GM23338 (cell line): ENCODE results near the gene CYBA. TPM values are rescaled to one million over a fixed set of nuclear protein-coding genes. Genes with fewer than 3 reads are reported as not detected.
A peak's percentile ranks its signal among the peaks of the same experiment; 100 is the strongest.

Source experiments
- ATAC-seq: fragments of 200-7000 bp; cut with Tn5 transposase; 3 replicates; pipeline ENCODE4 v1.9.1; 2020
- DNase-seq: peaks from one replicate; pipeline ENCODE4 v3.0.0-alpha.2; 2015; ENCODE audit warnings: low spot score
- H2AFZ ChIP-seq: fragments of 200-600 bp; sonication (generic); 2 replicates; pipeline ENCODE4 v1.8.0; 2016; ENCODE audit warnings: antibody characterized with exemption, mild to moderate bottlenecking, moderate library complexity
- H3F3A ChIP-seq: fragments of 200-600 bp; sonication (generic); replicated peaks from 2 replicates; pipeline ENCODE4 v1.8.0; 2017; ENCODE audit warnings: antibody characterized with exemption, mixed run types, low read depth
- H3K27ac ChIP-seq: fragments of 200-600 bp; sonication (generic); 2 replicates; pipeline ENCODE4 v1.6.1; 2016; ENCODE audit warnings: low read depth
- H3K27me3 ChIP-seq: fragments of 200-600 bp; sonication (generic); 2 replicates; pipeline ENCODE4 v1.8.0; 2016; ENCODE audit warnings: mild to moderate bottlenecking, mixed run types, moderate library complexity; ENCODE audit not compliant: insufficient read depth
- H3K36me3 ChIP-seq: fragments of 200-600 bp; sonication (generic); 2 replicates; pipeline ENCODE4 v1.8.0; 2016; ENCODE audit warnings: mild to moderate bottlenecking; ENCODE audit not compliant: insufficient read depth
- H3K4me1 ChIP-seq: fragments of 200-600 bp; sonication (generic); 2 replicates; pipeline ENCODE4 v1.8.0; 2016; ENCODE audit warnings: mild to moderate bottlenecking, moderate library complexity; ENCODE audit not compliant: insufficient read depth
- H3K4me2 ChIP-seq: fragments of 200-600 bp; sonication (generic); 2 replicates; pipeline ENCODE4 v1.7.1; 2017; ENCODE audit warnings: mixed run types
- H3K4me3 ChIP-seq: fragments of 200-600 bp; sonication (generic); 2 replicates; pipeline ENCODE4 v1.6.1; 2016; ENCODE audit warnings: mixed run types
- H3K79me2 ChIP-seq: fragments of 200-600 bp; sonication (generic); replicated peaks from 2 replicates; pipeline ENCODE4 v1.8.0; 2017; ENCODE audit warnings: mild to moderate bottlenecking; ENCODE audit not compliant: insufficient read depth
- H3K9me2 ChIP-seq: fragments of 200-600 bp; sonication (generic); 2 replicates; pipeline ENCODE4 v1.8.0; 2017; ENCODE audit not compliant: insufficient read depth
- H4K20me1 ChIP-seq: fragments of 200-600 bp; sonication (generic); replicated peaks from 2 replicates; pipeline ENCODE4 v1.8.0; 2017; ENCODE audit warnings: mild to moderate bottlenecking; ENCODE audit not compliant: insufficient read depth
- H3K27ac Mint-ChIP-seq: 2 replicates; pipeline ENCODE4 v1.8.0; 2020; ENCODE audit warnings: inconsistent platforms, mild to moderate bottlenecking, moderate library complexity, mixed read lengths
- H3K27me3 Mint-ChIP-seq: 3 replicates; pipeline ENCODE4 v1.8.0; 2022; ENCODE audit warnings: low read depth, mild to moderate bottlenecking, moderate library complexity, mixed read lengths, inconsistent platforms; ENCODE audit not compliant: insufficient read depth, poor library complexity
- H3K36me3 Mint-ChIP-seq: 3 replicates; pipeline ENCODE4 v1.8.0; 2021; ENCODE audit warnings: low read depth, mild to moderate bottlenecking, inconsistent platforms, moderate library complexity, mixed read lengths
- H3K4me1 Mint-ChIP-seq: 3 replicates; pipeline ENCODE4 v1.8.0; 2020; ENCODE audit warnings: mild to moderate bottlenecking, inconsistent platforms, mixed read lengths
- H3K4me3 Mint-ChIP-seq: 3 replicates; pipeline ENCODE4 v1.8.0; 2021; ENCODE audit warnings: moderate library complexity, mild to moderate bottlenecking, inconsistent platforms, mixed read lengths
- H3K9me3 Mint-ChIP-seq: 3 replicates; pipeline ENCODE4 v1.8.0; 2020; ENCODE audit warnings: moderate library complexity, mild to moderate bottlenecking, inconsistent platforms, mixed read lengths
- CREB1 ChIP-seq: fragments of 250-450 bp; sonication (Bioruptor Pico); IDR thresholded peaks from 2 replicates; pipeline ENCODE4 v1.5.0; 2020; ENCODE audit warnings: low read depth, mild to moderate bottlenecking, moderate library complexity
- EZH2 ChIP-seq: fragments of 200-600 bp; sonication (generic); IDR thresholded peaks from one replicate; pipeline ENCODE4 v1.8.0; 2017; ENCODE audit warnings: antibody characterized with exemption, mild to moderate bottlenecking, low read depth; ENCODE audit not compliant: unreplicated experiment
- EZH2phosphoT487 ChIP-seq: fragments of 200-600 bp; sonication (generic); IDR thresholded peaks from one replicate; pipeline ENCODE4 v1.8.1; 2018; ENCODE audit warnings: antibody characterized with exemption; ENCODE audit not compliant: unreplicated experiment
- JUNB ChIP-seq: IDR thresholded peaks from one replicate; pipeline ENCODE4 v1.6.1; 2016; ENCODE audit warnings: antibody characterized with exemption; ENCODE audit not compliant: unreplicated experiment
- NANOG ChIP-seq: IDR thresholded peaks from 2 replicates; pipeline ENCODE4 v1.6.1; 2016; ENCODE audit warnings: antibody characterized with exemption, borderline replicate concordance
- POLR2AphosphoS5 ChIP-seq: IDR thresholded peaks from 2 replicates; pipeline ENCODE4 v1.6.1; 2016; ENCODE audit warnings: antibody characterized with exemption, low read depth
- STAT1 ChIP-seq: IDR thresholded peaks from one replicate; pipeline ENCODE4 v1.6.1; 2016; ENCODE audit warnings: antibody characterized with exemption; ENCODE audit not compliant: unreplicated experiment
- ZNF114 ChIP-seq: fragments of 250-450 bp; sonication (Bioruptor Pico); IDR thresholded peaks from 2 replicates; pipeline ENCODE4 v1.5.0; 2020; ENCODE audit warnings: mild to moderate bottlenecking, moderate library complexity
- ZNF331 ChIP-seq: fragments of 250-450 bp; sonication (Bioruptor Pico); IDR thresholded peaks from 2 replicates; pipeline ENCODE4 v1.5.0; 2020; ENCODE audit warnings: low read depth, mild to moderate bottlenecking, moderate library complexity
- polyA plus RNA-seq: library from polyadenylated mRNA; unstranded; fragments of >200 nt; fragmentation: Nextera tagmentation; extraction: Ambion mirVana; gene quantifications from 2 replicates; pipeline ENCODE4 v1.2.1, GENCODE V29; 2016
- total RNA-seq: library from RNA; depleted of rRNA; stranded (reverse); fragments of >200 nt; shearing (Covaris generic); gene quantifications from 2 replicates; pipeline ENCODE4 v1.2.3, GENCODE V29; 2014
- TF ChIP-seq, protein P1 (sequence below): IDR thresholded peaks from 2 replicates; pipeline ENCODE4 v1.6.1; 2016; ENCODE audit warnings: antibody characterized with exemption
- TF ChIP-seq, protein P2 (sequence below): fragments of 250-450 bp; sonication (Bioruptor Pico); IDR thresholded peaks from 2 replicates; pipeline ENCODE4 v1.5.0; 2020; ENCODE audit warnings: mild to moderate bottlenecking, moderate library complexity
- TF ChIP-seq, protein P3 (sequence below): IDR thresholded peaks from one replicate; pipeline ENCODE4 v1.6.1; 2018; ENCODE audit warnings: antibody characterized with exemption; ENCODE audit not compliant: unreplicated experiment
- TF ChIP-seq, protein P4 (sequence below), 2 experiments: fragments of 200-600 bp in 1 of 2; sonication (generic) in 1 of 2; conservative IDR thresholded peaks; 2 replicates each; pipeline versions ENCODE4 v1.5.1 to v1.6.1; 2016 to 2017; ENCODE audit warnings: antibody characterized with exemption in 2 of 2, low read depth in 2 of 2, mild to moderate bottlenecking in 2 of 2, moderate library complexity in 1 of 2

The CYBA gene
- total and polyA plus RNA-seq, 2 experiments from 2014 or later, result 275 to 281 TPM

DNA sequence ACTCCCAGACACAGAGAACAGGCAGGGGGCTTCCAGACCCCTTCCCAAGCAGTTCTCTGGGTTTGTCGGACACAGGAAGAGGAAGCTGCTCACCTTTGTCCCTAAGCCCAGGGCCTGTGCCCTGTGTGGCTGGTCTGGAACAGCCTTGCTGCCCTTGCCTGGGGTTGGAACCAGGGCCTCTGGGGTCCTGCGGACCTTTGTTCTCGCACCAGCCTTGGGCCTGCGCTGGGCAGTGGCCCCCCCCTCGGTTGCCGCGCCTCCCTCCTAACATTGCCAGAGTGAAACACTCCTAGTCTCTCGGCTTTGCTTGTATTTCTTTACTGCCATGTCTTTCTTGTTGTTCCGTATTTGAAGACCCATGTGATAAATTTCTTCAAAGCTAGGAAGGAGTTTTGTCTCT lies 21.0 kb downstream of the CYBA start:
- Histone ChIP-seq H3K9me2 (no peaks in the 10 kb centered on the region), H3K36me3 (peaks cover 13% of the 10 kb centered on the region; the same call in 1 of the 2 replicates), H2AFZ (no peak overlapping the region), H3F3A (peaks cover 8% of the 10 kb centered on the region; the same call in 1 of the 2 replicates), H3K79me2 (no peaks in the 10 kb centered on the region), H3K27ac (peak overlapping the region; percentile 45; the same call in 1 of the 2 replicates), H3K4me2 (no peak overlapping the region), H3K27me3 (no peaks in the 10 kb centered on the region), H3K4me3 (no peak overlapping the region), H3K4me1 (peaks cover 10% of the 10 kb centered on the region; the same call in 1 of the 2 replicates), H4K20me1 (0 out of 2 replicates have a peak, but pooled peaks cover 5% of the 10 kb centered on the region)
- DNase-seq, result no peak
- TF ChIP-seq CREB1 (CRISPR knock-in tag), result no peak
- TF ChIP-seq EZH2, result no peak
- TF ChIP-seq ZNF331 (CRISPR knock-in tag), result no peak
- TF ChIP-seq, protein P1, sequence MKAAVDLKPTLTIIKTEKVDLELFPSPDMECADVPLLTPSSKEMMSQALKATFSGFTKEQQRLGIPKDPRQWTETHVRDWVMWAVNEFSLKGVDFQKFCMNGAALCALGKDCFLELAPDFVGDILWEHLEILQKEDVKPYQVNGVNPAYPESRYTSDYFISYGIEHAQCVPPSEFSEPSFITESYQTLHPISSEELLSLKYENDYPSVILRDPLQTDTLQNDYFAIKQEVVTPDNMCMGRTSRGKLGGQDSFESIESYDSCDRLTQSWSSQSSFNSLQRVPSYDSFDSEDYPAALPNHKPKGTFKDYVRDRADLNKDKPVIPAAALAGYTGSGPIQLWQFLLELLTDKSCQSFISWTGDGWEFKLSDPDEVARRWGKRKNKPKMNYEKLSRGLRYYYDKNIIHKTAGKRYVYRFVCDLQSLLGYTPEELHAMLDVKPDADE, result no peak
- TF ChIP-seq, protein P2, sequence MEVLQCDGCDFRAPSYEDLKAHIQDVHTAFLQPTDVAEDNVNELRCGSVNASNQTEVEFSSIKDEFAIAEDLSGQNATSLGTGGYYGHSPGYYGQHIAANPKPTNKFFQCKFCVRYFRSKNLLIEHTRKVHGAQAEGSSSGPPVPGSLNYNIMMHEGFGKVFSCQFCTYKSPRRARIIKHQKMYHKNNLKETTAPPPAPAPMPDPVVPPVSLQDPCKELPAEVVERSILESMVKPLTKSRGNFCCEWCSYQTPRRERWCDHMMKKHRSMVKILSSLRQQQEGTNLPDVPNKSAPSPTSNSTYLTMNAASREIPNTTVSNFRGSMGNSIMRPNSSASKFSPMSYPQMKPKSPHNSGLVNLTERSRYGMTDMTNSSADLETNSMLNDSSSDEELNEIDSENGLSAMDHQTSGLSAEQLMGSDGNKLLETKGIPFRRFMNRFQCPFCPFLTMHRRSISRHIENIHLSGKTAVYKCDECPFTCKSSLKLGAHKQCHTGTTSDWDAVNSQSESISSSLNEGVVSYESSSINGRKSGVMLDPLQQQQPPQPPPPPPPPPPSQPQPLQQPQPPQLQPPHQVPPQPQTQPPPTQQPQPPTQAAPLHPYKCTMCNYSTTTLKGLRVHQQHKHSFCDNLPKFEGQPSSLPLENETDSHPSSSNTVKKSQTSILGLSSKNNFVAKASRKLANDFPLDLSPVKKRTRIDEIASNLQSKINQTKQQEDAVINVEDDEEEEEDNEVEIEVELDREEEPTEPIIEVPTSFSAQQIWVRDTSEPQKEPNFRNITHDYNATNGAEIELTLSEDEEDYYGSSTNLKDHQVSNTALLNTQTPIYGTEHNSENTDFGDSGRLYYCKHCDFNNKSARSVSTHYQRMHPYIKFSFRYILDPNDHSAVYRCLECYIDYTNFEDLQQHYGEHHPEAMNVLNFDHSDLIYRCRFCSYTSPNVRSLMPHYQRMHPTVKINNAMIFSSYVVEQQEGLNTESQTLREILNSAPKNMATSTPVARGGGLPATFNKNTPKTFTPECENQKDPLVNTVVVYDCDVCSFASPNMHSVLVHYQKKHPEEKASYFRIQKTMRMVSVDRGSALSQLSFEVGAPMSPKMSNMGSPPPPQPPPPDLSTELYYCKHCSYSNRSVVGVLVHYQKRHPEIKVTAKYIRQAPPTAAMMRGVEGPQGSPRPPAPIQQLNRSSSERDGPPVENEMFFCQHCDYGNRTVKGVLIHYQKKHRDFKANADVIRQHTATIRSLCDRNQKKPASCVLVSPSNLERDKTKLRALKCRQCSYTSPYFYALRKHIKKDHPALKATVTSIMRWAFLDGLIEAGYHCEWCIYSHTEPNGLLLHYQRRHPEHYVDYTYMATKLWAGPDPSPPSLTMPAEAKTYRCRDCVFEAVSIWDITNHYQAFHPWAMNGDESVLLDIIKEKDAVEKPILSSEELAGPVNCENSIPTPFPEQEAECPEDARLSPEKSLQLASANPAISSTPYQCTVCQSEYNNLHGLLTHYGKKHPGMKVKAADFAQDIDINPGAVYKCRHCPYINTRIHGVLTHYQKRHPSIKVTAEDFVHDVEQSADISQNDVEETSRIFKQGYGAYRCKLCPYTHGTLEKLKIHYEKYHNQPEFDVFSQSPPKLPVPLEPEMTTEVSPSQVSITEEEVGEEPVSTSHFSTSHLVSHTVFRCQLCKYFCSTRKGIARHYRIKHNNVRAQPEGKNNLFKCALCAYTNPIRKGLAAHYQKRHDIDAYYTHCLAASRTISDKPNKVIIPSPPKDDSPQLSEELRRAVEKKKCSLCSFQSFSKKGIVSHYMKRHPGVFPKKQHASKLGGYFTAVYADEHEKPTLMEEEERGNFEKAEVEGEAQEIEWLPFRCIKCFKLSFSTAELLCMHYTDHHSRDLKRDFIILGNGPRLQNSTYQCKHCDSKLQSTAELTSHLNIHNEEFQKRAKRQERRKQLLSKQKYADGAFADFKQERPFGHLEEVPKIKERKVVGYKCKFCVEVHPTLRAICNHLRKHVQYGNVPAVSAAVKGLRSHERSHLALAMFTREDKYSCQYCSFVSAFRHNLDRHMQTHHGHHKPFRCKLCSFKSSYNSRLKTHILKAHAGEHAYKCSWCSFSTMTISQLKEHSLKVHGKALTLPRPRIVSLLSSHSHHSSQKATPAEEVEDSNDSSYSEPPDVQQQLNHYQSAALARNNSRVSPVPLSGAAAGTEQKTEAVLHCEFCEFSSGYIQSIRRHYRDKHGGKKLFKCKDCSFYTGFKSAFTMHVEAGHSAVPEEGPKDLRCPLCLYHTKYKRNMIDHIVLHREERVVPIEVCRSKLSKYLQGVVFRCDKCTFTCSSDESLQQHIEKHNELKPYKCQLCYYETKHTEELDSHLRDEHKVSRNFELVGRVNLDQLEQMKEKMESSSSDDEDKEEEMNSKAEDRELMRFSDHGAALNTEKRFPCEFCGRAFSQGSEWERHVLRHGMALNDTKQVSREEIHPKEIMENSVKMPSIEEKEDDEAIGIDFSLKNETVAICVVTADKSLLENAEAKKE (CRISPR knock-in tag), result no peak
- TF ChIP-seq STAT1, result no peak
- TF ChIP-seq ZNF114 (CRISPR knock-in tag), result no peak
- no peak for TF ChIP-seq JUNB
- TF ChIP-seq, protein P3, sequence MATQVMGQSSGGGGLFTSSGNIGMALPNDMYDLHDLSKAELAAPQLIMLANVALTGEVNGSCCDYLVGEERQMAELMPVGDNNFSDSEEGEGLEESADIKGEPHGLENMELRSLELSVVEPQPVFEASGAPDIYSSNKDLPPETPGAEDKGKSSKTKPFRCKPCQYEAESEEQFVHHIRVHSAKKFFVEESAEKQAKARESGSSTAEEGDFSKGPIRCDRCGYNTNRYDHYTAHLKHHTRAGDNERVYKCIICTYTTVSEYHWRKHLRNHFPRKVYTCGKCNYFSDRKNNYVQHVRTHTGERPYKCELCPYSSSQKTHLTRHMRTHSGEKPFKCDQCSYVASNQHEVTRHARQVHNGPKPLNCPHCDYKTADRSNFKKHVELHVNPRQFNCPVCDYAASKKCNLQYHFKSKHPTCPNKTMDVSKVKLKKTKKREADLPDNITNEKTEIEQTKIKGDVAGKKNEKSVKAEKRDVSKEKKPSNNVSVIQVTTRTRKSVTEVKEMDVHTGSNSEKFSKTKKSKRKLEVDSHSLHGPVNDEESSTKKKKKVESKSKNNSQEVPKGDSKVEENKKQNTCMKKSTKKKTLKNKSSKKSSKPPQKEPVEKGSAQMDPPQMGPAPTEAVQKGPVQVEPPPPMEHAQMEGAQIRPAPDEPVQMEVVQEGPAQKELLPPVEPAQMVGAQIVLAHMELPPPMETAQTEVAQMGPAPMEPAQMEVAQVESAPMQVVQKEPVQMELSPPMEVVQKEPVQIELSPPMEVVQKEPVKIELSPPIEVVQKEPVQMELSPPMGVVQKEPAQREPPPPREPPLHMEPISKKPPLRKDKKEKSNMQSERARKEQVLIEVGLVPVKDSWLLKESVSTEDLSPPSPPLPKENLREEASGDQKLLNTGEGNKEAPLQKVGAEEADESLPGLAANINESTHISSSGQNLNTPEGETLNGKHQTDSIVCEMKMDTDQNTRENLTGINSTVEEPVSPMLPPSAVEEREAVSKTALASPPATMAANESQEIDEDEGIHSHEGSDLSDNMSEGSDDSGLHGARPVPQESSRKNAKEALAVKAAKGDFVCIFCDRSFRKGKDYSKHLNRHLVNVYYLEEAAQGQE, result no peak
- no peak for TF ChIP-seq POLR2AphosphoS5
- TF ChIP-seq, protein P4, sequence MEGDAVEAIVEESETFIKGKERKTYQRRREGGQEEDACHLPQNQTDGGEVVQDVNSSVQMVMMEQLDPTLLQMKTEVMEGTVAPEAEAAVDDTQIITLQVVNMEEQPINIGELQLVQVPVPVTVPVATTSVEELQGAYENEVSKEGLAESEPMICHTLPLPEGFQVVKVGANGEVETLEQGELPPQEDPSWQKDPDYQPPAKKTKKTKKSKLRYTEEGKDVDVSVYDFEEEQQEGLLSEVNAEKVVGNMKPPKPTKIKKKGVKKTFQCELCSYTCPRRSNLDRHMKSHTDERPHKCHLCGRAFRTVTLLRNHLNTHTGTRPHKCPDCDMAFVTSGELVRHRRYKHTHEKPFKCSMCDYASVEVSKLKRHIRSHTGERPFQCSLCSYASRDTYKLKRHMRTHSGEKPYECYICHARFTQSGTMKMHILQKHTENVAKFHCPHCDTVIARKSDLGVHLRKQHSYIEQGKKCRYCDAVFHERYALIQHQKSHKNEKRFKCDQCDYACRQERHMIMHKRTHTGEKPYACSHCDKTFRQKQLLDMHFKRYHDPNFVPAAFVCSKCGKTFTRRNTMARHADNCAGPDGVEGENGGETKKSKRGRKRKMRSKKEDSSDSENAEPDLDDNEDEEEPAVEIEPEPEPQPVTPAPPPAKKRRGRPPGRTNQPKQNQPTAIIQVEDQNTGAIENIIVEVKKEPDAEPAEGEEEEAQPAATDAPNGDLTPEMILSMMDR (conservative IDR thresholded peaks at IDR 0.05; ENCODE audit: low read depth in 2 of 2), result no peak
- TF ChIP-seq EZH2phosphoT487, result no peak
- no peak for TF ChIP-seq NANOG
- H3K27ac Mint-ChIP-seq, result no peak overlapping the region
- H3K36me3 Mint-ChIP-seq, result peaks cover 45% of the 10 kb centered on the region
- no peaks in the 10 kb centered on the region for H3K9me3 Mint-ChIP-seq
- ATAC-seq, result no peak
- H3K4me3 Mint-ChIP-seq, result no peak overlapping the region
- peaks cover 23% of the 10 kb centered on the region for H3K4me1 Mint-ChIP-seq
- H3K27me3 Mint-ChIP-seq, result peaks cover 9% of the 10 kb centered on the region
